ENCODE results near the gene LOXL4.

GRCh38 chr10:98256692-98257091 is 11.3 kb downstream of the LOXL4 start:
- TF ChIP-seq EZH2 (IDR thresholded peaks at IDR 0.05; ENCODE audit: borderline replicate concordance, low read length) (no peak), CTCF (conservative IDR thresholded peaks at IDR 0.05 in 1 of 2, IDR thresholded peaks at IDR 0.05 in 1 of 2; ENCODE audit: extremely low read depth in 1 of 2, insufficient read depth in 1 of 2, low read depth in 1 of 2, low read length in 2 of 2) (no peak)
